HepG2 (cell line): ENCODE measurements around the gene ARMC2.
"Not testable (repeated sequence)": the region's sequence is repeated elsewhere in the genome, so short reads cannot be mapped to it uniquely, and the experiment has no call there.

ENCODE experiments used
- ASH2L ChIP-seq: fragments of 300-600, 200-600 bp; sonication (generic); IDR thresholded peaks from 2 replicates; pipeline ENCODE4 v1.7.0; 2017; ENCODE audit warnings: low read depth, mild to moderate bottlenecking, moderate library complexity, mixed read lengths, low read length; ENCODE audit not compliant: insufficient read length
- CBX2 ChIP-seq, 2 experiments: fragments of 200-600 bp in 1 of 2; sonication (generic); formaldehyde crosslinking in 1 of 2; IDR thresholded peaks; 2 replicates each; pipeline versions ENCODE4 v1.7.0 to v1.8.1; 2018 to 2022; ENCODE audit warnings: low read depth in 2 of 2, low read length in 1 of 2, mild to moderate bottlenecking in 1 of 2, missing genetic modification reagents in 1 of 2
- KLF9 ChIP-seq: IDR thresholded peaks from 2 replicates; pipeline ENCODE4 v1.6.1; 2016; ENCODE audit warnings: low read depth
- PCBP2 ChIP-seq: fragments of 200-400 bp; formaldehyde crosslinking; optimal IDR thresholded peaks from 2 replicates; pipeline ENCODE3; 2018; ENCODE audit warnings: low read length, low read depth; ENCODE audit not compliant: poor library complexity, severe bottlenecking
- POLR2AphosphoS5 ChIP-seq: IDR thresholded peaks from 2 replicates; pipeline ENCODE4 v1.6.1; 2012; ENCODE audit warnings: low read depth, low read length
- TBX3 ChIP-seq: fragments of 450-650 bp; IDR thresholded peaks from 2 replicates; pipeline ENCODE4 v1.6.1; 2017; ENCODE audit warnings: antibody characterized with exemption, mild to moderate bottlenecking, inconsistent platforms, borderline replicate concordance
- TEAD3 ChIP-seq: optimal IDR thresholded peaks from 2 replicates; pipeline ENCODE3; 2016; ENCODE audit warnings: borderline replicate concordance
- ZBTB7A ChIP-seq: sonication (generic); formaldehyde crosslinking; IDR thresholded peaks from 2 replicates; pipeline ENCODE4 v1.8.0; 2022; ENCODE audit warnings: mild to moderate bottlenecking, missing genetic modification reagents
- ZNF274 ChIP-seq: sonication (generic); formaldehyde crosslinking; IDR thresholded peaks from 2 replicates; pipeline ENCODE4 v1.5.1; 2020; ENCODE audit warnings: mild to moderate bottlenecking, missing genetic modification reagents
- ZNF367 ChIP-seq: sonication (generic); formaldehyde crosslinking; IDR thresholded peaks from 2 replicates; pipeline ENCODE4 v1.4.0; 2020; ENCODE audit warnings: missing genetic modification reagents, borderline replicate concordance
- TF ChIP-seq, protein P1 (sequence below): sonication (generic); formaldehyde crosslinking; IDR thresholded peaks from 2 replicates; pipeline ENCODE4 v1.4.0; 2020; ENCODE audit warnings: missing genetic modification reagents
- TF ChIP-seq, protein P2 (sequence below): sonication (generic); formaldehyde crosslinking; IDR thresholded peaks from 2 replicates; pipeline ENCODE4 v1.4.0; 2020; ENCODE audit warnings: missing genetic modification reagents, low read depth, mild to moderate bottlenecking, borderline replicate concordance
- TF ChIP-seq, protein P3 (sequence below): sonication (generic); formaldehyde crosslinking; IDR thresholded peaks from 2 replicates; pipeline ENCODE4 v1.8.1; 2022; ENCODE audit warnings: low read depth, mild to moderate bottlenecking, missing genetic modification reagents
- TF ChIP-seq, protein P4 (sequence below): sonication (generic); formaldehyde crosslinking; IDR thresholded peaks from 2 replicates; pipeline ENCODE4 v1.5.0; 2020; ENCODE audit warnings: mild to moderate bottlenecking, missing genetic modification reagents, moderate library complexity

DNA sequence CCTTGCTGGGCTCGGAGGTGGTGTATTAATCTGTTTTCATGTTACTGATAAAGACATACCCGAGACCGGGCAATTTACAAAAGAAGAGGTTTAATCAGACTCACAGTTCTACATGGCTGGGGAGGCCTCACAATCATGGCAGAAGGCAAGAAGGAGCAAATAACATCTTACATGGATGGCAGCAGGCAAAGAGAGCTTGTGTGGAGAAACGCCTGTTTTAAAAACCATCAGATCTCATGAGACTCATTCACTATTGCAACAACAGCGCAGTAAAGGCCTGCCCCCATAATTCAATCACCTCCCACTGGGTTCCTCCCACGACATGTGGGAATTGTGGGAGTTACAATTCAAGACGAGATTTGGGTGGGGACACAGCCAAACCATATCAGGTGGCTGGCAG is 30.9 kb upstream of the ARMC2 start:
- TF ChIP-seq, protein P1, sequence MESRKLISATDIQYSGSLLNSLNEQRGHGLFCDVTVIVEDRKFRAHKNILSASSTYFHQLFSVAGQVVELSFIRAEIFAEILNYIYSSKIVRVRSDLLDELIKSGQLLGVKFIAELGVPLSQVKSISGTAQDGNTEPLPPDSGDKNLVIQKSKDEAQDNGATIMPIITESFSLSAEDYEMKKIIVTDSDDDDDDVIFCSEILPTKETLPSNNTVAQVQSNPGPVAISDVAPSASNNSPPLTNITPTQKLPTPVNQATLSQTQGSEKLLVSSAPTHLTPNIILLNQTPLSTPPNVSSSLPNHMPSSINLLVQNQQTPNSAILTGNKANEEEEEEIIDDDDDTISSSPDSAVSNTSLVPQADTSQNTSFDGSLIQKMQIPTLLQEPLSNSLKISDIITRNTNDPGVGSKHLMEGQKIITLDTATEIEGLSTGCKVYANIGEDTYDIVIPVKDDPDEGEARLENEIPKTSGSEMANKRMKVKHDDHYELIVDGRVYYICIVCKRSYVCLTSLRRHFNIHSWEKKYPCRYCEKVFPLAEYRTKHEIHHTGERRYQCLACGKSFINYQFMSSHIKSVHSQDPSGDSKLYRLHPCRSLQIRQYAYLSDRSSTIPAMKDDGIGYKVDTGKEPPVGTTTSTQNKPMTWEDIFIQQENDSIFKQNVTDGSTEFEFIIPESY (CRISPR knock-in tag): not testable (repeated sequence)
- not testable (repeated sequence) for TF ChIP-seq ZNF367; KLF9; PCBP2; POLR2AphosphoS5; CBX2 (IDR thresholded peaks at IDR 0.05; ENCODE audit: low read depth, low read length); CBX2 (CRISPR knock-in tag; IDR thresholded peaks at IDR 0.05; ENCODE audit: low read depth); ZBTB7A (CRISPR knock-in tag); ZNF274 (CRISPR knock-in tag); ASH2L; TEAD3 (CRISPR knock-in tag); TBX3
- TF ChIP-seq, protein P2, sequence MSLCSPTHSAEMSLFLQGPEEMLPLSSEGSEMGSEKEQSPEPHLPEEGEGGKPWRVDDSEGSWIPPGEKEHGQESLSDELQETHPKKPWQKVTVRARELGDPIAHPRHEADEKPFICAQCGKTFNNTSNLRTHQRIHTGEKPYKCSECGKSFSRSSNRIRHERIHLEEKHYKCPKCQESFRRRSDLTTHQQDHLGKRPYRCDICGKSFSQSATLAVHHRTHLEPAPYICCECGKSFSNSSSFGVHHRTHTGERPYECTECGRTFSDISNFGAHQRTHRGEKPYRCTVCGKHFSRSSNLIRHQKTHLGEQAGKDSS (CRISPR knock-in tag): not testable (repeated sequence)
- TF ChIP-seq, protein P3, sequence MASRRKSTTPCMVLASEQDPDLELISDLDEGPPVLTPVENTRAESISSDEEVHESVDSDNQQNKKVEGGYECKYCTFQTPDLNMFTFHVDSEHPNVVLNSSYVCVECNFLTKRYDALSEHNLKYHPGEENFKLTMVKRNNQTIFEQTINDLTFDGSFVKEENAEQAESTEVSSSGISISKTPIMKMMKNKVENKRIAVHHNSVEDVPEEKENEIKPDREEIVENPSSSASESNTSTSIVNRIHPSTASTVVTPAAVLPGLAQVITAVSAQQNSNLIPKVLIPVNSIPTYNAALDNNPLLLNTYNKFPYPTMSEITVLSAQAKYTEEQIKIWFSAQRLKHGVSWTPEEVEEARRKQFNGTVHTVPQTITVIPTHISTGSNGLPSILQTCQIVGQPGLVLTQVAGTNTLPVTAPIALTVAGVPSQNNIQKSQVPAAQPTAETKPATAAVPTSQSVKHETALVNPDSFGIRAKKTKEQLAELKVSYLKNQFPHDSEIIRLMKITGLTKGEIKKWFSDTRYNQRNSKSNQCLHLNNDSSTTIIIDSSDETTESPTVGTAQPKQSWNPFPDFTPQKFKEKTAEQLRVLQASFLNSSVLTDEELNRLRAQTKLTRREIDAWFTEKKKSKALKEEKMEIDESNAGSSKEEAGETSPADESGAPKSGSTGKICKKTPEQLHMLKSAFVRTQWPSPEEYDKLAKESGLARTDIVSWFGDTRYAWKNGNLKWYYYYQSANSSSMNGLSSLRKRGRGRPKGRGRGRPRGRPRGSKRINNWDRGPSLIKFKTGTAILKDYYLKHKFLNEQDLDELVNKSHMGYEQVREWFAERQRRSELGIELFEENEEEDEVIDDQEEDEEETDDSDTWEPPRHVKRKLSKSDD: not testable (repeated sequence)
- TF ChIP-seq, protein P4, sequence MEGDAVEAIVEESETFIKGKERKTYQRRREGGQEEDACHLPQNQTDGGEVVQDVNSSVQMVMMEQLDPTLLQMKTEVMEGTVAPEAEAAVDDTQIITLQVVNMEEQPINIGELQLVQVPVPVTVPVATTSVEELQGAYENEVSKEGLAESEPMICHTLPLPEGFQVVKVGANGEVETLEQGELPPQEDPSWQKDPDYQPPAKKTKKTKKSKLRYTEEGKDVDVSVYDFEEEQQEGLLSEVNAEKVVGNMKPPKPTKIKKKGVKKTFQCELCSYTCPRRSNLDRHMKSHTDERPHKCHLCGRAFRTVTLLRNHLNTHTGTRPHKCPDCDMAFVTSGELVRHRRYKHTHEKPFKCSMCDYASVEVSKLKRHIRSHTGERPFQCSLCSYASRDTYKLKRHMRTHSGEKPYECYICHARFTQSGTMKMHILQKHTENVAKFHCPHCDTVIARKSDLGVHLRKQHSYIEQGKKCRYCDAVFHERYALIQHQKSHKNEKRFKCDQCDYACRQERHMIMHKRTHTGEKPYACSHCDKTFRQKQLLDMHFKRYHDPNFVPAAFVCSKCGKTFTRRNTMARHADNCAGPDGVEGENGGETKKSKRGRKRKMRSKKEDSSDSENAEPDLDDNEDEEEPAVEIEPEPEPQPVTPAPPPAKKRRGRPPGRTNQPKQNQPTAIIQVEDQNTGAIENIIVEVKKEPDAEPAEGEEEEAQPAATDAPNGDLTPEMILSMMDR (CRISPR knock-in tag): not testable (repeated sequence)
